NT2/D1 (cell line): ENCODE measurements around the gene TENM4.

Experiments used
- SUZ12 ChIP-seq: IDR thresholded peaks from 2 replicates; pipeline ENCODE4 v1.6.1; 2011; ENCODE audit not compliant: insufficient read length, insufficient read depth; ENCODE audit errors: extremely low read depth
- ZNF274 ChIP-seq: IDR thresholded peaks from 2 replicates; pipeline ENCODE4 v1.6.1; 2011; ENCODE audit warnings: mild to moderate bottlenecking, low read depth, low read length

DNA sequence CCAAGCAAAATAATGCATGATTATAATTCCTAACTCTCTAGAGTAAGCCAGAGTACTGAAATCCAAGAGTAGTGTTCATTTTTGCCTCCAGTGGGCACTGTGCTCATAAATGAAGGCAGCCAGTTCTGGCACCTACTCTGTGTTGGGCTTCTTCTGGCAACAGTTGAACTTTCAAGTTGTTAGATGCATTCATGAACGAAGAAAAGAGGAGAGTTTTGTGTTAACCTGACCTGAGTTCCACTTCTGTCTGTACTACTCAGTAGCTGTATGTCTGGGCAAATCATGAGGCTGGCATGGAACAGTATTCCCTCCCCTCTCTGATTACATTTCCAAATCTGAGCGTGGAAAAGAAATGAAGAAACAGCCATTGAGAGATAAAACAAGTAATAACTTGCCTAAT, 20.3 kb upstream of the TENM4 start:
- no peak for TF ChIP-seq SUZ12
- TF ChIP-seq ZNF274 = no peak
